GM19372 (cell line): ENCODE results near the gene CCDC3.

ENCODE experiments used
- ATAC-seq: cut with Tn5 transposase; IDR thresholded peaks from one replicate; pipeline ENCODE4 v1.9.1; 2021; ENCODE audit warnings: mild to moderate bottlenecking, low read depth, moderate library complexity; ENCODE audit not compliant: unreplicated experiment

Gene CCDC3

DNA sequence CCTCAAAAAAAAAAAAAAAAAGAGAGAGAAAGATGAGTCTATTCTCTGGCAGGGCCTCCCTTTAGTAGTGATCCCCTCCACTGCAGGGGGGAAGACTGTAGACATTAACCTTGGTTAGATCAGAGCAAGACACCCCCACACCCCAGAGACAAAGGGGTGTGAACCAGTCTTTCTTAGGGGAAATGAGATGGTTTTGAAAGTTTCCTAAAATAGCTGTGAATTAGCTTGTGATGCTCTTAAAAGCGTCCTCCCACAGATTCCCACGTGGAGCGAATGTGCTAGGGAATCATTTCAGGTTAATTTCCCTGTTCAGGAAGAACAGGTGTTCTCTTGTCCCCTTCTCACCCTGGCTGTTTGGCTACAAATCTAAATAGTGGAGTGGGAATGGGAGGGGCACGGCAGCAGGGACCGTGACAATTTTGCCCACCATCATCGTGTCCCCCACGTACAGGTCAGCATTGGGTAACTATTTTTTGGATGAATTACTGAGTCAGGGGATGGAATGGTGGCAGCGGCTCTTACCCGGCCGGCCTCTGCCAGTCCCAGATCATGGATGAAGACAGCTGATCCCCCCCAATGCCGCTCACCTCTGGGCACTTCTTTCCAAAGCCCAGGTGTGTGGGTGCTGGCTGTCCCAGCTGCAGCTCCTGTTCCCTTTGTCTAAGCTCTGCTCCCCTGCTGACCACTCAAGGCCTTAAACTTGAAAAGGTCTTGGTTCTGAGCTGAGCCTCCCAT is 152.9 kb downstream of the CCDC3 start:
- ATAC-seq, result no peak

DNA sequence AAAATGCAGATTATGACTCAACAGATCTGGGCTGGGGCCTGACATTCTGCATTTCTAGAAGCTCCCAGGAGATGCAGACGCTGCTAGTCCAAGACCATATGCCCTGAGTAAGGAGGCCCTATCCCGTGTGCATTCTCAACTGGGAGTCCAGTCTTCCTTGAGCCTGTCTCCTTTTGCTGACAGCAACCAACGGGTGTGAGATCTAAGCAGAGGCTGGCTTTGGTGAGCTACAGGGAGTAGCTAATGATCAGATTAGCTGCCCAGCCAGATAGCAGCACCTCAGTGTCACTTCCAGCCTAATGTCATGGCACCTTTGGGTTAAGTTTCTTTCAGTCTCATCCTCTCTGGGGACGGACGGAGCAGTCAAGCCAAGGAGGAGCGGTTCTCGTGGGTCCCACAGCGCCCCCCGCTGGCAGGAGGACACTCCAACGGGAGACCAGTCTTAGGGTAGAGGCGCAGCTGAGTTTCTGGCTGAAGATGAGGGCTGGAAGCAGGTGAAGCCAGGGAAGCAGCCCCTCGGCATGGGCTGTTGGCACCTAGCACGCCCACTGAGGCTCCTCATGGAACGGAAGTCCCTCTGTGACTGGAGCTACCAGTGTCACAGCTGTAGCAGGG is 154.0 kb downstream of the CCDC3 start:
- ATAC-seq, result no peak

- no peak for ATAC-seq
Observed at GRCh38 chr10:12846718-12847117, 154.8 kb downstream of the CCDC3 start.
